ENCODE results near the gene NUP85.
A peak's percentile ranks its signal among the peaks of the same experiment; 100 is the strongest.

DNA sequence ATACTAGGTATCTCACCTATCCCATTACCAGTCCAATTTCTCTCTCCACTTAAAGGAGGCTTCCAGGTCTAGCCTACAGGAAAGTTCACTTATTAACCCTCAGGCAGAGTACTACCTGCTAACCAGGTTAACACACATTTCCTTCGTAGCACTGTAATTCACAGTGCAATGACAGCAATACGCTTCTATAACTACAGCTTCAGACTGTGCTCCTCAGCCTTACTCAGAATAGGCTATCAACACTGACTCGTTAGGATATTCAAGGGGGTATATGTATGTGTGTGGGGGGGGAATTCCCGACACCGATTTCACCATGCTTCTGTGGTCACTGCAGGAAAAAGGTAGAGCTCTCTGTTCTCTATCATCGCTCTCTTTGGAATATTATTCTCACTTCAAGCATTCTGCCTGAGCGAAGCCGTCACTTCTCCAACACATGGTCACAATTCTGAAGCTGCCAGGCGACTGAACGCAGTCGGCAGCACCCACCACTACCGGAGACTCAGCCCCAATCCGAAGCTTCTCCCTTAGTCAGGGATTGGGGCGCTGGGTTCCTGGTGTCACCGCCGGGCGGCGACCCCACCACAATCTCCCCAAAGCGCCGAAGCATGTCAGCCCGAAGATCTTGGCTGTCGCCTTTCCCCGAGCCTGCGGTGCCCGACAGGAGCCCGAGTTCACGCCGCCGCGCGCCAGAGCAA, 55.3 kb downstream of the NUP85 start:
- TF ChIP-seq POLR2A (IDR thresholded peaks at IDR 0.05): no peak
- TF ChIP-seq, protein P1, sequence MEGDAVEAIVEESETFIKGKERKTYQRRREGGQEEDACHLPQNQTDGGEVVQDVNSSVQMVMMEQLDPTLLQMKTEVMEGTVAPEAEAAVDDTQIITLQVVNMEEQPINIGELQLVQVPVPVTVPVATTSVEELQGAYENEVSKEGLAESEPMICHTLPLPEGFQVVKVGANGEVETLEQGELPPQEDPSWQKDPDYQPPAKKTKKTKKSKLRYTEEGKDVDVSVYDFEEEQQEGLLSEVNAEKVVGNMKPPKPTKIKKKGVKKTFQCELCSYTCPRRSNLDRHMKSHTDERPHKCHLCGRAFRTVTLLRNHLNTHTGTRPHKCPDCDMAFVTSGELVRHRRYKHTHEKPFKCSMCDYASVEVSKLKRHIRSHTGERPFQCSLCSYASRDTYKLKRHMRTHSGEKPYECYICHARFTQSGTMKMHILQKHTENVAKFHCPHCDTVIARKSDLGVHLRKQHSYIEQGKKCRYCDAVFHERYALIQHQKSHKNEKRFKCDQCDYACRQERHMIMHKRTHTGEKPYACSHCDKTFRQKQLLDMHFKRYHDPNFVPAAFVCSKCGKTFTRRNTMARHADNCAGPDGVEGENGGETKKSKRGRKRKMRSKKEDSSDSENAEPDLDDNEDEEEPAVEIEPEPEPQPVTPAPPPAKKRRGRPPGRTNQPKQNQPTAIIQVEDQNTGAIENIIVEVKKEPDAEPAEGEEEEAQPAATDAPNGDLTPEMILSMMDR (IDR thresholded peaks at IDR 0.05): peak in 3 of 6 experiments; percentile 5 to 16 (median 13)
